ENCODE data around the gene EFNA1.
A peak's percentile ranks its signal among the peaks of the same experiment; 100 is the strongest.

EFNA1 gene

GRCh38 chr1:155120253-155120652 lies 7.4 kb upstream of the EFNA1 start:
- POLR2A ChIA-PET: no interaction called here
- Histone ChIP-seq H3K36me3 (ENCODE audit: control insufficient read depth in 2 of 2, insufficient read depth in 1 of 2, low read length in 2 of 2) (no peaks in the 10 kb centered on the region), H3K9me3 (ENCODE audit: control insufficient read depth, insufficient read depth, low read depth, low read length) (no peaks in the 10 kb centered on the region), H3K27ac (ENCODE audit: extremely low read depth, low read depth, low read length) (no peak overlapping the region), H3K4me1 (ENCODE audit: control insufficient read depth, insufficient read depth, low read length) (no peaks in the 10 kb centered on the region), H3K4me3 (ENCODE audit: low read depth, low read length) (no peak overlapping the region)
- TF ChIP-seq OSR2 (tag by site-specific recombination; IDR thresholded peaks at IDR 0.05) (no peak), ZNF768 (tag by site-specific recombination; IDR thresholded peaks at IDR 0.05) (no peak), ZNF658 (tag by site-specific recombination; IDR thresholded peaks at IDR 0.05) (no peak), PRDM4 (tag by site-specific recombination; IDR thresholded peaks at IDR 0.05) (no peak)
- CTCF ChIA-PET: interaction anchor here (1.4 to 4.2 kb wide), 2 partner anchors 29 to 35 kb away, joined by 7 to 30 read pairs; no protein-coding TSS in a partner anchor

- no peaks in the 10 kb centered on the region for H3K36me3 ChIP-seq (ENCODE audit: control insufficient read depth in 2 of 2, insufficient read depth in 1 of 2, low read length in 2 of 2)
- H3K4me1 ChIP-seq (ENCODE audit: control insufficient read depth, insufficient read depth, low read length): 0 out of 2 replicates have a peak, but pooled peaks cover 3% of the 10 kb centered on the region
- no peak overlapping the region for H3K4me3 ChIP-seq (ENCODE audit: low read depth, low read length)
- H3K9me3 ChIP-seq (ENCODE audit: control insufficient read depth, insufficient read depth, low read depth, low read length): no peaks in the 10 kb centered on the region
- TF ChIP-seq CTCF (tag by site-specific recombination; IDR thresholded peaks at IDR 0.05) (no peak), ZNF23 (tag by site-specific recombination; IDR thresholded peaks at IDR 0.05; ENCODE audit: borderline replicate concordance) (no peak), ZNF530 (tag by site-specific recombination; IDR thresholded peaks at IDR 0.05; ENCODE audit: low read depth) (no peak), ZNF10 (tag by site-specific recombination; IDR thresholded peaks at IDR 0.05) (no peak), ZNF366 (tag by site-specific recombination; conservative IDR thresholded peaks at IDR 0.05) (no peak)
- no peak overlapping the region for H3K27ac ChIP-seq (ENCODE audit: extremely low read depth, low read depth, low read length)
- ChIA-PET CTCF (interaction anchor here (0.9 to 4.2 kb wide), 3 partner anchors 26 to 36 kb away, joined by 5 to 30 read pairs (median 7); no protein-coding TSS in a partner anchor), POLR2A (no interaction called here)
These were observed 6.4 kb upstream of the EFNA1 start for GRCh38 chr1:155121249-155121648.

GRCh38 chr1:155122308-155122707 lies 5.4 kb upstream of the EFNA1 start:
- no peak overlapping the region for H3K27ac ChIP-seq (ENCODE audit: extremely low read depth, low read depth, low read length)
- no peak overlapping the region for H3K4me3 ChIP-seq (ENCODE audit: low read depth, low read length)
- peak; percentile 27; the same call in 1 of the 2 replicates for TF ChIP-seq GLIS1 (tag by site-specific recombination; IDR thresholded peaks at IDR 0.05)
- peak; percentile 86 for TF ChIP-seq EGR2 (tag by site-specific recombination; IDR thresholded peaks at IDR 0.05; ENCODE audit: low read depth)
- no peak for TF ChIP-seq ZNF391 (tag by site-specific recombination; IDR thresholded peaks at IDR 0.05; ENCODE audit: borderline replicate concordance, low read depth)
- TF ChIP-seq ZNF426 (tag by site-specific recombination; IDR thresholded peaks at IDR 0.05): no peak
- TF ChIP-seq ZIC2 (tag by site-specific recombination; IDR thresholded peaks at IDR 0.05): peak; percentile 77
- peak; percentile 65 for TF ChIP-seq ZFHX2 (tag by site-specific recombination; conservative IDR thresholded peaks at IDR 0.05)
- TF ChIP-seq ZNF610 (tag by site-specific recombination; IDR thresholded peaks at IDR 0.05; ENCODE audit: borderline replicate concordance): no peak
- no peaks in the 10 kb centered on the region for H3K9me3 ChIP-seq (ENCODE audit: control insufficient read depth, insufficient read depth, low read depth, low read length)
- no peaks in the 10 kb centered on the region for H3K36me3 ChIP-seq (ENCODE audit: control insufficient read depth in 2 of 2, insufficient read depth in 1 of 2, low read length in 2 of 2)
- ChIA-PET POLR2A (no interaction called here), CTCF (interaction anchor here (0.7 to 4.2 kb wide), 7 partner anchors 22 to 1320 kb away, joined by 3 to 30 read pairs (median 3); partner anchors contain the start of gene KRTCAP2)
- H3K4me1 ChIP-seq (ENCODE audit: control insufficient read depth, insufficient read depth, low read length): 0 out of 2 replicates have a peak, but pooled peaks cover 4% of the 10 kb centered on the region

Data from HEK293 (cell line).